OCI-LY7 (cell line): Measurements from ENCODE around the gene KRTAP5-7. TPM values are rescaled to one million over a fixed set of nuclear protein-coding genes. Genes with fewer than 3 reads are reported as not detected.

Experiments
- BruUV-seq: library from RNA; stranded (reverse); fragments of 400-500 nt; replicated peaks from 2 replicates; lab custom pipeline; 2021; lab: Mats Ljungman, UMichigan
- CTCF ChIA-PET: fragments of 300-600 bp; sonication (Branson Sonifier 250); formaldehyde crosslinking; loops from one replicate; lab custom pipeline; 2022; ENCODE audit warnings: antibody characterized with exemption; ENCODE audit not compliant: unreplicated experiment; lab: Charles Lee
- POLR2A ChIA-PET: fragments of 300-600 bp; sonication (Branson Sonifier 250); formaldehyde crosslinking; loops from one replicate; lab custom pipeline; 2022; ENCODE audit warnings: antibody characterized with exemption; lab: Charles Lee
- DNase-seq: peaks from one replicate; pipeline ENCODE4 v3.0.0-alpha.2; 2015; ENCODE audit warnings: low spot score
- H2AFZ ChIP-seq: fragments of 200-600 bp; sonication (generic), shearing (Covaris generic); 2 replicates; pipeline ENCODE4 v1.6.1; 2014; ENCODE audit warnings: mild to moderate bottlenecking, antibody characterized with exemption, low read length, moderate library complexity
- H3K27ac ChIP-seq: fragments of 200-600 bp; sonication (generic); 2 replicates; pipeline ENCODE4 v1.5.1; 2014; ENCODE audit warnings: mixed run types, low read depth, mild to moderate bottlenecking, moderate library complexity, low read length, inconsistent platforms; ENCODE audit not compliant: poor library complexity, severe bottlenecking
- H3K36me3 ChIP-seq: fragments of 200-600 bp; sonication (generic); 2 replicates; pipeline ENCODE4 v1.6.1; 2014; ENCODE audit warnings: mild to moderate bottlenecking, antibody characterized with exemption, low read length, moderate library complexity, mixed read lengths; ENCODE audit not compliant: insufficient read depth
- H3K4me1 ChIP-seq: fragments of 200-600 bp; sonication (generic); 2 replicates; pipeline ENCODE4 v1.5.1; 2014; ENCODE audit warnings: mild to moderate bottlenecking, low read length; ENCODE audit not compliant: insufficient read depth, poor library complexity, severe bottlenecking
- H3K4me2 ChIP-seq: fragments of 200-600 bp; sonication (generic); 2 replicates; pipeline ENCODE4 v1.6.1; 2014; ENCODE audit warnings: mild to moderate bottlenecking, low read length
- H3K4me3 ChIP-seq: fragments of 200-600 bp; sonication (generic); 2 replicates; pipeline ENCODE4 v1.5.1; 2014; ENCODE audit warnings: mild to moderate bottlenecking, low read depth, low read length; ENCODE audit not compliant: poor library complexity, severe bottlenecking
- H3K79me2 ChIP-seq: fragments of 200-600 bp; sonication (generic); 2 replicates; pipeline ENCODE4 v1.6.1; 2016; ENCODE audit warnings: low read depth, mild to moderate bottlenecking, low read length, moderate library complexity, mixed read lengths; ENCODE audit not compliant: insufficient read depth
- H3K9me2 ChIP-seq: fragments of 200-600 bp; sonication (generic); 2 replicates; pipeline ENCODE4 v1.6.1; 2016; ENCODE audit warnings: mild to moderate bottlenecking, low read length, mixed read lengths; ENCODE audit not compliant: insufficient read depth
- H3K9me3 ChIP-seq: fragments of 200-600 bp; sonication (generic); 2 replicates; pipeline ENCODE4 v1.6.1; 2014; ENCODE audit warnings: mild to moderate bottlenecking, mixed run types, low read length, mixed read lengths
- H4K20me1 ChIP-seq: fragments of 200-600 bp; sonication (generic); 2 replicates; pipeline ENCODE4 v1.6.1; 2014; ENCODE audit warnings: mild to moderate bottlenecking, antibody characterized with exemption, low read length, moderate library complexity, mixed read lengths; ENCODE audit not compliant: insufficient read depth
- CTCF ChIP-seq: fragments of 200-600 bp; sonication (generic); conservative IDR thresholded peaks from 2 replicates; pipeline ENCODE4 v1.5.1; 2014; ENCODE audit warnings: mild to moderate bottlenecking, antibody characterized with exemption, low read length, moderate library complexity, mixed read lengths
- EZH2phosphoT487 ChIP-seq: fragments of 200-600 bp; sonication (generic); IDR thresholded peaks from 2 replicates; pipeline ENCODE4 v1.6.1; 2018; ENCODE audit warnings: low read depth, borderline replicate concordance, mild to moderate bottlenecking, mixed run types, antibody characterized with exemption, low read length, moderate library complexity, mixed read lengths
- intact Hi-C: fragments of 100-400 bp; cut with micrococcal nuclease; formaldehyde crosslinking; loops from one replicate; pipeline ENCODE4 v1.10.0; 2022; ENCODE audit not compliant: unreplicated experiment
- total RNA-seq, 2 experiments: library from RNA; depleted of rRNA in 1 of 2; stranded (reverse); fragments of >200 nt in 1 of 2; shearing (Covaris generic) in 1 of 2; gene quantifications; 2 replicates each; pipeline ENCODE4 v1.2.3, GENCODE V29; 2014 to 2022

The KRTAP5-7 gene
- total RNA-seq, 2 experiments from 2014 or later, result not detected

- BruUV-seq, result no TSS peak
- no peaks in the 10 kb centered on the region for H3K79me2 ChIP-seq
- H3K9me2 ChIP-seq, result no peaks in the 10 kb centered on the region
- H3K4me3 ChIP-seq, result no peak overlapping the region
- no peak overlapping the region for H2AFZ ChIP-seq
- CTCF ChIA-PET, result no interaction called here
- no peak overlapping the region for H3K27ac ChIP-seq
- no peak for DNase-seq
- intact Hi-C loops, result no loop called here
- H4K20me1 ChIP-seq, result no peaks in the 10 kb centered on the region
- POLR2A ChIA-PET, result no interaction called here
- H3K36me3 ChIP-seq, result peaks cover 28% of the 10 kb centered on the region
- H3K4me1 ChIP-seq, result no peaks in the 10 kb centered on the region
- no peaks in the 10 kb centered on the region for H3K9me3 ChIP-seq
- no peak for TF ChIP-seq EZH2phosphoT487
- H3K4me2 ChIP-seq, result no peak overlapping the region
Observed at GRCh38 chr11:71485466-71485865, 41.6 kb upstream of the KRTAP5-7 start.

GRCh38 chr11:71486320-71486719 lies 40.7 kb upstream of the KRTAP5-7 start:
- ChIA-PET POLR2A (no interaction called here), CTCF (no interaction called here)
- H3K36me3 ChIP-seq, result peaks cover 24% of the 10 kb centered on the region
- intact Hi-C loops, result no loop called here
- no peaks in the 10 kb centered on the region for H3K79me2 ChIP-seq
- no peaks in the 10 kb centered on the region for H3K4me1 ChIP-seq
- H3K9me3 ChIP-seq, result no peaks in the 10 kb centered on the region
- H3K9me2 ChIP-seq, result no peaks in the 10 kb centered on the region
- BruUV-seq, result no TSS peak
- no peak for TF ChIP-seq EZH2phosphoT487
- TF ChIP-seq CTCF, result no peak
- no peak overlapping the region for H3K4me2 ChIP-seq
- no peak overlapping the region for H3K27ac ChIP-seq
- H4K20me1 ChIP-seq, result no peaks in the 10 kb centered on the region
- DNase-seq, result no peak
- no peak overlapping the region for H3K4me3 ChIP-seq
- no peak overlapping the region for H2AFZ ChIP-seq

GRCh38 chr11:71488681-71489270 lies 38.3 kb upstream of the KRTAP5-7 start:
- H3K9me2 ChIP-seq, result no peaks in the 10 kb centered on the region
- TF ChIP-seq EZH2phosphoT487 (no peak), CTCF (no peak)
- intact Hi-C loops, result no loop called here
- no peak overlapping the region for H2AFZ ChIP-seq
- H3K4me1 ChIP-seq, result no peaks in the 10 kb centered on the region
- H3K36me3 ChIP-seq, result peaks cover 12% of the 10 kb centered on the region; the same call in 1 of the 2 replicates
- ChIA-PET POLR2A (no interaction called here), CTCF (no interaction called here)
- no peaks in the 10 kb centered on the region for H3K79me2 ChIP-seq
- BruUV-seq, result no TSS peak
- no peak overlapping the region for H3K4me2 ChIP-seq
- no peak for DNase-seq
- no peak overlapping the region for H3K27ac ChIP-seq
- no peaks in the 10 kb centered on the region for H3K9me3 ChIP-seq
- no peak overlapping the region for H3K4me3 ChIP-seq
- H4K20me1 ChIP-seq, result no peaks in the 10 kb centered on the region
